DMS53 (cell line): ENCODE measurements around the gene SRGAP2B.
"Not testable (repeated sequence)": the region's sequence is repeated elsewhere in the genome, so short reads cannot be mapped to it uniquely, and the experiment has no call there.

Source experiments
- DNase-seq: peaks from one replicate; lab custom pipeline; 2025; lab: John Stamatoyannopoulos, UW

SRGAP2B gene

DNA sequence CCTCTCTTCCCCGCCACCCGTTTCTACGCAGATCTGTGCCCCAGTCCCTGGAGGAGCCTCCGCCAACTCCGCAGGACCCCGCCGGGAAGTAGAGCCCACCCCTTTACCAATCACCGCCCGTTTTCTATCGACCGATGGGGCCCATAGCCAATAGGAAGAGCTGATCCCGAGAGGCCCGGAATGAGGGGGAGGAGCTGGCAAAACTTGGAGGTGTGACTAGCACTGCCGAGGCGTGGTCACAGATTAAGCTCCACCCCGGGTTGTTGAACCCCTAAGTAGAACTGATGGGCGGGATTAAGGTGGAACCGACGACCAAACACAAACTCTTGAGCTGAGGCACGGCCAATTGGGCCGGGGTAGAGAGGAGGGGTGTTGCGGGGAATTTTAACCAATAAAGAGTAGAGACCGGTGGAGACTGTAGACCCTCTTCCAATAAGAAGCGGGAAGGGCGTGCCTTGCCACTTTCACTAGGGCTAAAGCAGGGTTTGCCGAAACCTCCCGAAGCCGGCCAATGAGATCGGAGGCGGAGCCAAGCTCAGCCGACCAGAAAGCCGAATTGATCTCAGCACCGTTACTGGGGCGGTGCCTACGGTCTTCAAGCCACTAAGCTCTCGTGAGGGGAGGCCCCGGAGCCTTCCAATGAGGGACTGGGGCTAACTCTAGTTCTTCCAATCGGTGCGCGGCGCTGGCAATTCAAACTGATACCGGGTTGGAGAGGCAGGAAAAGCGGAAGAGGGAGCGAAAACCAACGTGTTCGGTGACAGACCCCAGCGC lies at the start of gene SRGAP2B, which contains the start of gene FAM72D:
TSS of gene SRGAP2B (minus strand) at position 45 of the 774 bp plus-strand sequence. CDS start 2,427 bp downstream, outside the sequence.
TSS of gene FAM72D (plus strand) at position 691 of the 774 bp plus-strand sequence. CDS start 874 bp downstream, outside the sequence.
- not testable (repeated sequence) for DNase-seq

DNA sequence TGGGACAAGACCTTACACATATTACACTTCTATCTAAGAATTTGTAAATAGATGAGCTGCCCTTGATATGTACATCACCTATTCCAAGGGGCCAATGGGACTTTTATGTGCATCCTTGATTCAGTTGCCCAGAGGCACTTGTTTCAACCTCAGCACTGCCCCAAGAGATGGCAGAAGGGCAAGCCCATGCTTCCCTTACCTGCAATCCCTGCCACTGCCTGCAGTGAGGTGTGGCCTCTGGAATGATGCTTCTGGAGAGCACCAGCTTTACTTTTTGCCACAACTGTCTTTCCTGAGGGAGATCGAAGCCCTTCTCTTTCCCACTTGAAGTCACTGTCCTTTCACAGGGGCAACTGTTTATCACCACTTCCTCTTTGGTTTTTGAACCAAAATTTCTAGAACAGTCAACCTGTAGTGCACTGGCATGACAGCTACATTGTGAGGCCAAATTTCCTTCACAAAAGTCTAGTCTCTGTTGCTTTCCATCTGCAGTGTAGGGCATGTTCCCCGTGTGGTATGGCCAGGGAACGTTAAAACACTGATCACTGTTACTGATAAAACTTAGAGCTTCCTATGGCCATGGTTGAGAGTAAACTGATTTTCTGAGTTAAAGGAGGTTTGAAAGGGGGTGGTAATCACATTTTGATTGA lies 49.3 kb upstream of the SRGAP2B start:
- DNase-seq: not testable (repeated sequence)

- DNase-seq: not testable (repeated sequence)
Observed at GRCh38 chr1:145140549-145140948, 45.4 kb upstream of the SRGAP2B start.

DNA sequence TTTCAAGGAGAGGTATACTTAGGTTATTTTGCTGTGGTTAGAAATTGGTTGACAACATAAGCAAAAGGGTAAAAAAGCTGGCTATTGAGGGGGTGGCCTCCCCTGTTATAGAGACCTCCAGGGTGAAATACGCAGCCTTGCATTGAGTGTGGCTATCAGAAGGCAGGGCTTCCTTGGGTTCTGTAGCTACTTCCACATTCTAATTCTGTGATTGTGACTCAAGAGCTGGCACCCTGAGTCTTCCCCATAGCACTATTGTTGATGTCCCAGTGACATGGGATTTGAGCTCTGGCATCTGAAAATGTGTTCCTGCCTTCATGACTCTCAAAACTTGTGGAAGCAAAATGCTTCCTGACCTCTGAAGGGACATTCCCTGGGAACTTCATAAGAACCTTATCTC lies 39.3 kb upstream of the SRGAP2B start:
- not testable (repeated sequence) for DNase-seq

- DNase-seq: not testable (repeated sequence)
Observed at GRCh38 chr1:145128697-145129469, 33.8 kb upstream of the SRGAP2B start.

- DNase-seq: not testable (repeated sequence)
Observed at GRCh38 chr1:145127144-145127543, 32.0 kb upstream of the SRGAP2B start.

DNA sequence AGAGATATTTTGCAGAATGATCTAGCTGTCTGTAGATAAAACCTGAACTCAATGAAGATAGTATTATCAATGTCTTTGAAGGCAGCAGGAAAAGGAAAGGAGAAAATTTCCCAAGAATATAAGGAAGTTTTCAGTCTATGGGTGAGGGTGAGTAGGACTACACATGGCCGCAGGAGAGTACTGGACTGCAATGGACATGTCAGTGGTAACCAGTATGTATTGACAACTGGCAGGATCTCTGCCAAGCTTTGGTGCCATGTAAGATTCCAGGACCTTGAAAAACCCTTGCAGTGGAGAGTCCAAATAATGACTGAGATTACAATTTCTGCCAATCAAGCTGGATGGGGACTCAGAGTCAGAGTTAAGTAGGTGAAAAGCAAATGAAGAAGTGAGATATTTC lies 30.0 kb upstream of the SRGAP2B start:
- DNase-seq: not testable (repeated sequence)

- DNase-seq: not testable (repeated sequence)
Observed at GRCh38 chr1:145123992-145124641, 29.0 kb upstream of the SRGAP2B start.

GRCh38 chr1:145123062-145123395 lies 27.9 kb upstream of the SRGAP2B start:
- DNase-seq: not testable (repeated sequence)

DNA sequence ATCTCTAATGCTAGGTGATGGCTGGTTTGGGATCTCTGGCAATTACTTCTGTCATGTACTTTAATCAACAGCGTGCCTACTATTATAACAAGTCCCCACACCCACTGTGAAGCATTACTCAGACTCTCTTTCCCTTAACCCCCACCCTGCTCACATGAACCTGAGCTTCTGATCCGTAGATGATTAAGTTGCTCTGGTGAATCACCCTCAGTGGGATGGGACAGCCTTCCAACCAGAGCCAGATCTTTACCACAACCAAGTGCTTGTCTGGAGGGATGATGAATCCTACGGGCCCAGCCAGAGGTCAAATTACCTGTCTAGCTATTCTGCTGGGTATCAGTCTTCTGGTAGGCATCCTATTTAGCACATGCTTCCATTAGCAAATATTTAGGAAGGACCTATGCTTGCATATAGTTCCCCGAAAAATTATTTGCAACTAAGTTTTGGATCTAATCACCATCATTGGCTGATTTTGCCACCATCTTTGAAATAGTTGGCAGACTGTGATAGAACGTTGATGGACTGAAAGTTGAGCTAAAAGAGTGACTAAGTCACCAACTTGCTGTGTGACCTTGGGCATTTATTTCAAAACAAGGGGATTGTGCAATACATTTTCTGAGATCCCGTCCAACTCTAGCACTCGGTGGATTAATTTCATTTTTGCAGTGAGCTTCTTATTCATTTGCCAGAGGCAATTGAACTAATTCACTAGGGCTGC lies 27.4 kb upstream of the SRGAP2B start:
- not testable (repeated sequence) for DNase-seq

DNA sequence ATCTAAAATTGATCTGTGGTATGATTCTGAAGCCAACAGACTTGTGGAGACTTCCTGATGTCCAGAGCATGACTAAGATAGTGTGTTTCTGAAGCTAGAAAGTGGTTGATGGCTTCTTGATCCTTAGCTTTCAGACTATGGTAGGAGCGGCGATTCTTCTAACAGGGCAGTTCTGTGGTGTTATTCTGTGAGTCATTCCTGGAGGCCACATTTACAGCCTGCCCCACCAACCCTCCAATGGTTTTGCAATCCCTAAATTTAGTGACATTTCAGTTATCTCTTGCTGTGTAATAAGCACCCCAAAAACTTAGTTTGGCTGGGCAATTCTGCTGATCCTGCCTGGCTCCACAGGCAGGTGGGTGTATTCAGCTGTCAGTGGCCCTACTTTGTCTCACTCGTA lies 24.7 kb upstream of the SRGAP2B start:
- DNase-seq: not testable (repeated sequence)

DNA sequence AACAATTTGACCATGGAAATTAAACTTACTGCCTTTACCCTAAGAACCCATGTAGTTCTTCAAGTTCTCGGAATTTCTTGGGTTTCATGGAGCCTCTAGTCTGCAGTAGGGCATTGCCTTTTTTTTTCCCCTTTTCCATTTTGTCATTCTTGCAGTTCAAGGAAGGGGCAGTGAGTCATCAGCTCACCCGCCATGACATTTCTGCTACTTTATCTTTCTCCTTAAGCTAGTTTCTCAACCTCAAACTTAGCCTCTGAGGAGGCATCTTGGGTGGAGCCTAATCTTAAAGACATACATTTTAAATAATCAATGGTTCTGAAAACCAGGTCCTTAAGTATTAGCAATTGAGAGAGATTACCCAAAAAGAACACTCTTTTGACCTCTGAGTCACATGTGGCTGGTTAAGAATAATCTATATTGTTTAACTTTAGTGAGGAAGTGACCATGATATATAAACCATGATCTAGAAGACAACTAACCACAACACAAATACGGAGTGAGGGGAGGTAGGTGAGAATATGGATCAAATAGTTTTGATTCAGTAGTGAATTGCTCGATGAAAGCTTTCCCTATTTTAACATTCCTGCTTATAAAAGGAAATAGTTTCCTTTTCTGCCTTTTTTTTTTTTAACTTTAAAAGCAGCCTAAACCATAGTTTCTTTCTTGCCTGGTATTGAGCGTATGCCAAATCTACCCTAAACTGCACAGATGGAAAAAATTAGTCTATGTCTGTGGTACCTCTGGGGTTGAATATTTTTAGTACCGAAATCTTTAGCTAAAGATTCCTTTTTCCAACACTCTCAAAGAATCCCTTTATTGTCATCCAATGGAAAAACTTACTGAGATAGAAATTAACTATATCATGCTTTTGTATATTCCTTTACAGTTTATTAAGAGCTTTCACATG lies 20.7 kb upstream of the SRGAP2B start:
- DNase-seq: not testable (repeated sequence)

DNA sequence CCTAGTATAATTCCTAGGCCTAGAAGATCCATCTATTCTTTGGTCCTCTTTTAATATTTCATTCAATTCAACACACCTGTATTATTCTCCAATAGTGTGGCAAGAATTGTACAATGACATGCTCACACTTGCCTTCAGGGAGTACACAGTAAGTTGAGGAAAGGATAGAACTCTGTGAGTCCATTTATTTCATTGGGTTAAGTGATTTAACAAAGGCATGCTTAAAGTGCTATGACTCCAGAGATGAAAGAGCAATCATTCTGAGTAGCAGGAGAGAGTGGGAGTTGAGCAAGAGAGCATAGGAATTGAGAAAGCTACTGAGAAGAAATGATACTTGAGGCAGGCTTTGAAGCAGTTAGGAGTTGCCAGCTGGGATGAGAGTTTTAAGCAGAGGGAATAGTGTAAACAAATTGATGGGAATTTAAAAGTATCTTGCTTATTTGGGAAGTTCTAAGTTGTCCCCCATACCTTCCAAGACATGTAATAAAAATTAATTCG lies 19.5 kb upstream of the SRGAP2B start:
- DNase-seq: not testable (repeated sequence)

GRCh38 chr1:145112703-145113102 lies 17.6 kb upstream of the SRGAP2B start:
- not testable (repeated sequence) for DNase-seq

DNA sequence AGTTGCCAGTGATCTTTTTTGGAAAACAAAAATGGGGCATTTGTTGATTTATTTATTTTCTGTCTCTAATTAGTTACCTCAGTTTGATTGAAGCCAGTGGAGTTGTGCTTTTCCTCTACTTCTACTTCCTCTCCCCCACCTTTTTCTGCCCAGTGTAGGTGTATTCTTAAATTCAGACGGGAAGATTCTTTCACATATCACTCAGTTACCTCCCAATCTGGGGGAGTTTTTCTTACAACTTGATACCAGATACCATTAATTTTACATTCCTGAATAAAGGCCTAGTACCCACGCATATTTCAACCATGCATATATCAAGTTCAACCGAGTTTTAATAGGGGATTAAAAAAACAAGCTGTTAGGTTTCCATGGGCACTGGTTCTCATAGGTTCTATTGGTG lies 16.5 kb upstream of the SRGAP2B start:
- not testable (repeated sequence) for DNase-seq

- not testable (repeated sequence) for DNase-seq
Observed at GRCh38 chr1:145103294-145103693, 8.2 kb upstream of the SRGAP2B start.

DNA sequence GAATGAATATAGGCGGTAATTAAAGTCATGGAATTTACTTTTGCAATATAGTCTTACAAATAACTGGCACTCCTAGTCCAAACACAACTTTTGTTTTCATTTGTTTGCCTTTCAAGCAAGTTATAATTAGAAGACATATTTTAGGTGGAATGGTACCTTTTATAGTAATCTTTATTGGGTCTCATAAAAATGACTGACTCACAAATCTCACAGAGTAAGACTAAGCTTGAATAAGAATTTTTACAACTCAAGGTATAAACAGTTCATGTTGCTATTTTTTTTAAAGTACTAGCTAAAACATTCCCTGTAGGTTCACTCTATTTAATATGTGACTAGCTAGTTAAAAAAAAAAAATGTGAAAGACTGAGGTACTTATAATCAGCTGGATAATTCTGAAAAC lies 6.6 kb upstream of the SRGAP2B start:
- DNase-seq: not testable (repeated sequence)

- not testable (repeated sequence) for DNase-seq
Observed at GRCh38 chr1:145094655-145095211, 395 bp downstream of the SRGAP2B start.

GRCh38 chr1:145093517-145094149 lies 1.5 kb downstream of the SRGAP2B start:
- not testable (repeated sequence) for DNase-seq
